Endodermal cell (in vitro differentiated cells): ENCODE data around the gene WTAP. TPM values are rescaled to one million over a fixed set of nuclear protein-coding genes. Genes with fewer than 3 reads are reported as not detected.
A peak's percentile ranks its signal among the peaks of the same experiment; 100 is the strongest.

ENCODE experiments used
- DNase-seq: peaks from one replicate; pipeline ENCODE4 v3.0.0-alpha.2; 2017
- H3K27ac ChIP-seq: 2 replicates; pipeline ENCODE4 v1.5.1; 2013; ENCODE audit warnings: mild to moderate bottlenecking, low read depth, low read length, moderate library complexity
- H3K27me3 ChIP-seq: 2 replicates; pipeline ENCODE4 v1.6.1; 2013; ENCODE audit warnings: mild to moderate bottlenecking, low read length, moderate library complexity; ENCODE audit not compliant: insufficient read depth, control insufficient read depth, poor library complexity, severe bottlenecking
- H3K36me3 ChIP-seq: 2 replicates; pipeline ENCODE4 v1.7.0; 2013; ENCODE audit warnings: mild to moderate bottlenecking, low read length, moderate library complexity; ENCODE audit not compliant: control insufficient read depth, insufficient read depth
- H3K4me1 ChIP-seq: one replicate; pipeline ENCODE4 v1.7.0; 2013; ENCODE audit warnings: low read length; ENCODE audit not compliant: control insufficient read depth, insufficient read depth
- H3K4me3 ChIP-seq: 2 replicates; pipeline ENCODE4 v1.5.1; 2013; ENCODE audit warnings: mild to moderate bottlenecking, low read length, moderate library complexity
- H3K9ac ChIP-seq: 2 replicates; pipeline ENCODE4 v1.6.1; 2013; ENCODE audit warnings: mild to moderate bottlenecking, low read length, moderate library complexity; ENCODE audit not compliant: poor library complexity, severe bottlenecking; ENCODE audit errors: extremely low read depth
- H3K9me3 ChIP-seq: 2 replicates; pipeline ENCODE4 v1.6.1; 2013; ENCODE audit warnings: mild to moderate bottlenecking, low read length, moderate library complexity; ENCODE audit not compliant: control insufficient read depth
- H3K27ac Mint-ChIP-seq: 2 replicates; pipeline ENCODE4 v1.8.0; 2020; ENCODE audit warnings: mixed read lengths
- H3K27me3 Mint-ChIP-seq: 2 replicates; pipeline ENCODE4 v1.8.0; 2021; ENCODE audit warnings: mild to moderate bottlenecking, mixed read lengths; ENCODE audit not compliant: insufficient read depth
- H3K36me3 Mint-ChIP-seq: 2 replicates; pipeline ENCODE4 v1.8.0; 2020; ENCODE audit warnings: low read depth, mixed read lengths
- H3K4me1 Mint-ChIP-seq: 2 replicates; pipeline ENCODE4 v1.8.0; 2020; ENCODE audit warnings: mixed read lengths
- H3K4me3 Mint-ChIP-seq: 2 replicates; pipeline ENCODE4 v1.8.0; 2020; ENCODE audit warnings: mild to moderate bottlenecking, moderate library complexity, mixed read lengths
- H3K9me3 Mint-ChIP-seq: 2 replicates; pipeline ENCODE4 v1.8.0; 2020; ENCODE audit warnings: mild to moderate bottlenecking, mixed read lengths
- WGBS, 2 experiments: methylation state at CpG; one replicate each; pipeline versions ENCODE4 v1.1.5 to v1.1.7; 2013; ENCODE audit warnings: missing lambda C conversion rate in 2 of 2, mixed read lengths in 1 of 2; ENCODE audit not compliant: insufficient coverage in 1 of 2, insufficient read length in 1 of 2; 5-methylcytosine and 5-hydroxymethylcytosine counted together
- total RNA-seq, 2 donors: library from RNA; stranded (reverse); fragmentation: NEBNext Ultra II Directional in 1 of 2; extraction: Animal tissue kit (Norgen Biotek cat#: 25700) in 1 of 2; gene quantifications; 2 replicates in 1 of 2; 3 replicates in 1 of 2; pipeline ENCODE4 v1.2.1, GENCODE V29; 2021
- TF ChIP-seq, protein P1 (sequence below): fragments of 200-600 bp; sonication (generic); conservative IDR thresholded peaks from 2 replicates; pipeline ENCODE4 v1.5.0; 2021; ENCODE audit warnings: antibody characterized with exemption, mild to moderate bottlenecking

The WTAP gene
- total RNA-seq, 2 donors from 2014 or later, result 112 to 119 TPM

DNA sequence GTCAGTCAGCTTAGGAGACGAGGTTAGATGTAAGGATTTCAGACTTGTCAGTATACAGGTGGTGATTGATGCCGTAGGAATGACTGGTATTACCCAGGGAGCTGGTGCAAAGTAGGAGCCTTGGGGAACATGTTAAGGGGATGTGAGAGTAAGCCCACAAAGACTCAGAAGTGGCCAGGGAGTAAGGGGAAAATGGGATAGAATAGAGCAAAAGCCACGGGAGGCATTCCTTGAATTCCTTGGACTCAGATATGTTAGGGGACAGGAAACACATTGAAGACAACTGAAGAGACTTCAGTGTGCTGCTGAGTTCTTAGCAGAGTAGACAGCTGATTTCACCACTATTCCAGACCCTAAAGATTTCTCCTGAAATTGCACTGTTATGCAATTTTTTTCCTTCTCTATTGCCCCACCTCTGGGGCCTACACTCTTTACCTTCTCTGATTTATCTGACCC is 33.3 kb downstream of the WTAP start:
- Histone ChIP-seq H3K27ac (peak overlapping the region; percentile 93), H3K27me3 (no peaks in the 10 kb centered on the region), H3K36me3 (peaks cover 72% of the 10 kb centered on the region), H3K4me1 (peaks cover 4% of the 10 kb centered on the region), H3K9me3 (no peaks in the 10 kb centered on the region), H3K4me3 (peak overlapping the region; percentile 70), H3K9ac (peak overlapping the region; percentile 32)
- peaks cover 55% of the 10 kb centered on the region for H3K36me3 Mint-ChIP-seq
- no peaks in the 10 kb centered on the region for H3K27me3 Mint-ChIP-seq
- TF ChIP-seq, protein P1, sequence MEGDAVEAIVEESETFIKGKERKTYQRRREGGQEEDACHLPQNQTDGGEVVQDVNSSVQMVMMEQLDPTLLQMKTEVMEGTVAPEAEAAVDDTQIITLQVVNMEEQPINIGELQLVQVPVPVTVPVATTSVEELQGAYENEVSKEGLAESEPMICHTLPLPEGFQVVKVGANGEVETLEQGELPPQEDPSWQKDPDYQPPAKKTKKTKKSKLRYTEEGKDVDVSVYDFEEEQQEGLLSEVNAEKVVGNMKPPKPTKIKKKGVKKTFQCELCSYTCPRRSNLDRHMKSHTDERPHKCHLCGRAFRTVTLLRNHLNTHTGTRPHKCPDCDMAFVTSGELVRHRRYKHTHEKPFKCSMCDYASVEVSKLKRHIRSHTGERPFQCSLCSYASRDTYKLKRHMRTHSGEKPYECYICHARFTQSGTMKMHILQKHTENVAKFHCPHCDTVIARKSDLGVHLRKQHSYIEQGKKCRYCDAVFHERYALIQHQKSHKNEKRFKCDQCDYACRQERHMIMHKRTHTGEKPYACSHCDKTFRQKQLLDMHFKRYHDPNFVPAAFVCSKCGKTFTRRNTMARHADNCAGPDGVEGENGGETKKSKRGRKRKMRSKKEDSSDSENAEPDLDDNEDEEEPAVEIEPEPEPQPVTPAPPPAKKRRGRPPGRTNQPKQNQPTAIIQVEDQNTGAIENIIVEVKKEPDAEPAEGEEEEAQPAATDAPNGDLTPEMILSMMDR, result no peak
- WGBS, 2 experiments, result 17 to 54% methylated on average over 1 to 3 of the region's 3 CpGs
- peak overlapping the region; percentile 87 for H3K4me3 Mint-ChIP-seq
- DNase-seq, result peak; percentile 86
- H3K9me3 Mint-ChIP-seq, result no peaks in the 10 kb centered on the region
- peak overlapping the region; percentile 96 for H3K27ac Mint-ChIP-seq
- H3K4me1 Mint-ChIP-seq, result peaks cover 20% of the 10 kb centered on the region

- no peaks in the 10 kb centered on the region for H3K27me3 Mint-ChIP-seq
- WGBS, 2 experiments, result 47 to 54% methylated on average over 26 to 45 of the region's 45 CpGs
Measured at GRCh38 chr6:159761129-159761872, 34.0 kb downstream of the WTAP start.

GRCh38 chr6:159761873-159762680 is 34.8 kb downstream of the WTAP start, which contains the start of gene ACAT2:
Gene ACAT2, plus strand, starts transcription at chr6:159762045. Its CDS starts 43 bp downstream, at chr6:159762088.
- Mint-ChIP-seq H3K27me3 (no peaks in the 10 kb centered on the region), H3K27ac (peak within 1 kb of the TSS; percentile 96), H3K4me1 (peaks cover 21% of the 10 kb centered on the region), H3K36me3 (peaks cover 51% of the 10 kb centered on the region), H3K9me3 (no peaks in the 10 kb centered on the region), H3K4me3 (peak within 1 kb of the TSS; percentile 87)
- H3K27ac ChIP-seq, result peak within 1 kb of the TSS; percentile 98
- DNase-seq, result peak; percentile 98
- peaks cover 72% of the 10 kb centered on the region for H3K36me3 ChIP-seq
- peak within 1 kb of the TSS; percentile 82 for H3K4me3 ChIP-seq
- no peaks in the 10 kb centered on the region for H3K9me3 ChIP-seq
- H3K27me3 ChIP-seq, result no peaks in the 10 kb centered on the region
- 26 to 39% methylated on average over 31 to 76 of the region's 76 CpGs for WGBS, 2 experiments
- peak within 1 kb of the TSS; percentile 45 for H3K9ac ChIP-seq
- TF ChIP-seq, protein P1, result no peak
- peaks cover 4% of the 10 kb centered on the region for H3K4me1 ChIP-seq

More at GRCh38 chr6:159761129-159761872, 34.0 kb downstream of the WTAP start:
- TF ChIP-seq, protein P1, result no peak
- H3K27ac Mint-ChIP-seq, result peak overlapping the region; percentile 96
- H3K36me3 Mint-ChIP-seq, result peaks cover 53% of the 10 kb centered on the region
- H3K4me1 ChIP-seq, result peaks cover 4% of the 10 kb centered on the region
- peak overlapping the region; percentile 93 for H3K27ac ChIP-seq
- peaks cover 72% of the 10 kb centered on the region for H3K36me3 ChIP-seq
- H3K4me3 ChIP-seq, result peak overlapping the region; percentile 70
- peaks cover 21% of the 10 kb centered on the region for H3K4me1 Mint-ChIP-seq
- peak overlapping the region; percentile 32 for H3K9ac ChIP-seq
- no peaks in the 10 kb centered on the region for H3K27me3 ChIP-seq
- peak; percentile 79 for DNase-seq
- H3K9me3 ChIP-seq, result no peaks in the 10 kb centered on the region
- peak overlapping the region; percentile 87 for H3K4me3 Mint-ChIP-seq
- no peaks in the 10 kb centered on the region for H3K9me3 Mint-ChIP-seq
